SHP77 (cell line): ENCODE measurements around the gene GDPD2.
A peak's percentile ranks its signal among the peaks of the same experiment; 100 is the strongest.
"Not testable (repeated sequence)": the region's sequence is repeated elsewhere in the genome, so short reads cannot be mapped to it uniquely, and the experiment has no call there.

Experiments used
- DNase-seq, 2 experiments: peaks; one replicate each; lab custom pipeline; 2025; lab: John Stamatoyannopoulos, UW

Gene GDPD2, protein sequence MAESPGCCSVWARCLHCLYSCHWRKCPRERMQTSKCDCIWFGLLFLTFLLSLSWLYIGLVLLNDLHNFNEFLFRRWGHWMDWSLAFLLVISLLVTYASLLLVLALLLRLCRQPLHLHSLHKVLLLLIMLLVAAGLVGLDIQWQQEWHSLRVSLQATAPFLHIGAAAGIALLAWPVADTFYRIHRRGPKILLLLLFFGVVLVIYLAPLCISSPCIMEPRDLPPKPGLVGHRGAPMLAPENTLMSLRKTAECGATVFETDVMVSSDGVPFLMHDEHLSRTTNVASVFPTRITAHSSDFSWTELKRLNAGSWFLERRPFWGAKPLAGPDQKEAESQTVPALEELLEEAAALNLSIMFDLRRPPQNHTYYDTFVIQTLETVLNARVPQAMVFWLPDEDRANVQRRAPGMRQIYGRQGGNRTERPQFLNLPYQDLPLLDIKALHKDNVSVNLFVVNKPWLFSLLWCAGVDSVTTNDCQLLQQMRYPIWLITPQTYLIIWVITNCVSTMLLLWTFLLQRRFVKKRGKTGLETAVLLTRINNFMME

DNA sequence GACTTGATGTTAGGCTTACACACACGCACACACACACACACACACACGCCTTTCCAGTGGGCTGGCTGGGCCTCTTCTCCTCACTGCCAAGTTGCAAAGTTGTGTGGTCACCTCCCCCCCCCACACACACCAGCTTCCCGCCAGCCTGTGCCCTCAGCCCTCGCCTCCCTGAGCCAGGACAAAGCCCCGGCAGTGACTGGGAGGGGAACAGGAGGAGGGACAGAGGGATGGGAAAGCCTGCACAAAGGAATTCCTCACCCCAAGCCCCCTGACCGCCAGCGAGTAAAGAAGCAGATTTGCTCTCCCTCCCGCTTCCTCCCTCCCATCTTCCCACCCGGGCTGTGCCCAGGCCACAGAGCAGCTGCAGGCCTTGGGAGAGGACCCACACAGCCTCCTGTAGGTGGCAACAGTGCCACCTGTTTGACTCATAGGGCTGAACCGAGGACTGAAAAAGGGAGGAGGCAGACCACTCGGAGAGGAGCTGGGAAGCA lies at the start of gene GDPD2:
Gene GDPD2, plus strand, starts transcription at position 464 of the 491 bp plus-strand sequence. CDS start 1,671 bp downstream, outside the sequence.
- DNase-seq = peak; percentile 54 to 63

DNA sequence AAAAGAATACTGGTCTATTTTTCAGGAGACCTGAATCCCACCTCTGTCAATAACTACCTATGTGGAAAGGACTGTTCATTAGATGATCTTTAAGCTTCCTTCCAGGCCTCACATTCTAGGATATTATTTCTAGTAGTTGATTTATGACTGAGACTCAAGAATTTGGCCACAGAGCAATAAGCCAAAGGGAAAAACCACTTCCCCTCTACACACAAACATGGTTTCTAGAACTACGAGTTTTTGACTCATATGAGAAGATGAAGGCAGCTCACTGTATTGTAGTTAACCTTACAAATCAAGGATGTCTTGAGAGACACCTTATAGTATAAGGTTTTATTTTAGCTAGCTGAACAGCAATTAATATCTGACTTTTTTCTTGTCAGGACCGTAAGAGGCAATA lies 36.9 kb upstream of the GDPD2 start:
- no peak for DNase-seq

DNA sequence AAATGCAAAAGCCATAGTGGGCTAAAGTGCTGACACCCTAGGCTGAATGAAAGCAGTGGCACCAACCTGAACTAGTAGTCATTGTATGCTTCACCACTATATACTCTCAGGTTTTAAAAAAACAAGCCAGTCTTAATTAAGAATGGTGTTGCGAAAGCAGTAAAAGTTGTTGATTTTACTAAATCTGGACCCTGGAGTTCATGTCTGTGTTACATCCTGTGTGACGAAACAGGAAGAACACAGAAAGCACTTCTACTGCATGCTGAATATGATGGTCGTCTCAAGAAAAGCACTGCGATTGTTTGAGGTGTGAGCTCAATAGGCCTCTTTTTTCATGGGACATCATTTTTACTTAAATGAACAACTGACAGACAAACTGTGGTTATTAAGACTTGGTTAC lies 24.2 kb upstream of the GDPD2 start:
- DNase-seq = no peak

DNA sequence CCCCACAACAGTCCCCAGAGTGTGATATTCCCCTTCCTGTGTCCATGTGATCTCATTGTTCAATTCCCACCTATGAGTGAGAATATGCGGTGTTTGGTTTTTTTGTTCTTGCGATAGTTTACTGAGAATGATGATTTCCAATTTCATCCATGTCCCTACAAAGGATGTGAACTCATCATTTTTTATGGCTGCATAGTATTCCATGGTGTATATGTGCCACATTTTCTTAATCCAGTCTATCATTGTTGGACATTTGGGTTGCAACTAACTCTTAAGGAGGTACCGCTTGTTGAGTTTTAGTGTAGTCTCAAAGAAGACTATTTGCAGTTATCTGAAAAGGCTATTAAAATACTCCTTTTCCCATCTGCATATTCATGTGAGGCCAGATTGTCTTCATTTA lies 22.9 kb upstream of the GDPD2 start:
- not testable (repeated sequence) for DNase-seq

DNA sequence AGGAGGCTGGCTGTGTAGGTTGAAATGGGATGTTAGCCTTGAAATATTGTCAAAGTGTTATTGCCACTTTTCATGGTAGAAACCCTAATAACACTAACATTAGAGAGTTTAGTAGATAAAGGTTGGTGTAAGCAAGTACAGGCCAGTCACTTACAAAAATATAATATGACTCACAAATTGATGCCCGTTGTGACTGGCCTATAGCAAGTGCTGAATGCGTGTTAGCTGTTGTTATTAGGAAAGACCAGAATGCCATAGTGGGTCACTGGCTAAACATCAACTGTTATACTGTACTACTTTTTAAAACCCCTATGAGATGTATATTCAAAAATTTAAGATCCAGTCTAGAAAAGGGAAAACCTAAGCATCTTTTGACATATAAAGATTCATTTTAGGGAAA lies 20.4 kb upstream of the GDPD2 start:
- no peak for DNase-seq

DNA sequence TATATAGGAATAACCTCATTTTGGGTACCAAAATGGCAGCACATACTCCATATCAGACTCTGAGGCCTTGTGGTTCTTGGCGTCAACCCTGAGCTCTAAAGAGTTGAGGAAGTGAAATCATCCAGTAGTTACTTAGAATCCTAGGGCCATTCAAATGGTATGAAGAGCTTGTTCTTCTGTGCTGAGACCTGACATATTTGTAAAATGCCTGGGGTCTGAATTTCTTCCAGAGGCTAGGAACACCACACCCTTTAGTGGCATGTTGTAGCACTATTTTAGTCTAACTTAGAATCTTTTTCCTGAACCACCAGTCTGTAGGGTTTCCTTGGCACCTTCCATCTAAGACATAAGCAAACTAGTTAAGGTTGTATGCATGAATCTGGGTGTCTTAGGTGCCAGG lies 18.1 kb upstream of the GDPD2 start:
- DNase-seq = no peak

DNA sequence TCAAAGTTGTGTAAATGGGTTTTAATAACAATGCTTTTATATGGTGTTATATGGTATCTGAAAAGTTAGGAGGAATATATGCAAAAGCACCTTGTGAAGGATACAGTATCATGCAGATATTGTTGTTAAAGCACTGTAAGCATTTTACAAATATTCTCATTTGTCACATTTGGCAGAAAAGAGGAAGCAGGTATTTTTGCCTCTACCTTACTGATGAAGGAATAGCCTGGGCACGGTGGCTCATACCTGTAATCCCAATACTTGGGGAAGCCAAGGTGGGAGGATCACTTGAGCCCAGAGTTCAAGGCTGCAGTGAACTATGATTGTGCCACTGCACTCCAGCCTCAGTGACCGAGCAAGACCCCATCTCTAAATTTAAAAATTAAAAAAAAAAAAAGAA lies 12.2 kb upstream of the GDPD2 start:
- DNase-seq = no peak

DNA sequence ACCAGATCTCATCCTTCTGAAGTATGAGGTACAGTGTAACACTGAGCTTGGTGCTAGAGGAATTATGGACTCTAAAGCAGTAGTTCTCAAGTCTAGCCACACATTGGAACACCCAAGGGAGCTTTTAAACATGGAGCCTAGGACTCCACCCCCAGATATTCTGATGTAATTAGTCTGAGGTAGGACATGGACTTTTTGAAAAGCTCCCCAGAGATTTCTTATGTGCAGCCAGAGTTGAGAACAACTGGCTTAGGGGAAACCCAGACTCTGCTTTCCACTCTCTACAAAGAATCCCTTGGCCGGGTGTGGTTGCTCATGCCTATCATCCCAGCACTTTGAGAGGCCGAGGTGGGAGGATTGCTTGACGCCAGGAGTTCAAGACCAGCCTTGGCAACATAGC lies 11.6 kb upstream of the GDPD2 start:
- no peak for DNase-seq

DNA sequence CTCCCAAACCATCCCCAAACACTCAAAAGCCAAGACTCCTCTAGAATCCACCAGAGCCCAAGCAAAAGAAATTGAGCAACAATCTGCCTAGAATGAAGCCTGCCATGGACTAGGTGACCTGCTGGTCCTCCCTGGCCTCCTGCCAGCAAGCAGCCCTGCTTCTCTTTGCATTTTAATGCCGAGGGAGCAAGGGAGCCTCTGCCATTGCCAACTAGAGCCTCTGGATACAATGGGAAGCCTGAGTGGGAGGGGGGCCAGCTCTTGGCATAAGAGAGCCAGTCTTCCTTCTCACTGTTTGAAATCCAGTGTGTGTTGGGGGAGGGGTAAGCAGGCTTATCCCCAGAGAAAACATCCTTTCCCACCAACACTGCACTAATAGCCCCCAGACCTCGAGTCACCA lies 1.5 kb upstream of the GDPD2 start:
- DNase-seq = no peak

DNA sequence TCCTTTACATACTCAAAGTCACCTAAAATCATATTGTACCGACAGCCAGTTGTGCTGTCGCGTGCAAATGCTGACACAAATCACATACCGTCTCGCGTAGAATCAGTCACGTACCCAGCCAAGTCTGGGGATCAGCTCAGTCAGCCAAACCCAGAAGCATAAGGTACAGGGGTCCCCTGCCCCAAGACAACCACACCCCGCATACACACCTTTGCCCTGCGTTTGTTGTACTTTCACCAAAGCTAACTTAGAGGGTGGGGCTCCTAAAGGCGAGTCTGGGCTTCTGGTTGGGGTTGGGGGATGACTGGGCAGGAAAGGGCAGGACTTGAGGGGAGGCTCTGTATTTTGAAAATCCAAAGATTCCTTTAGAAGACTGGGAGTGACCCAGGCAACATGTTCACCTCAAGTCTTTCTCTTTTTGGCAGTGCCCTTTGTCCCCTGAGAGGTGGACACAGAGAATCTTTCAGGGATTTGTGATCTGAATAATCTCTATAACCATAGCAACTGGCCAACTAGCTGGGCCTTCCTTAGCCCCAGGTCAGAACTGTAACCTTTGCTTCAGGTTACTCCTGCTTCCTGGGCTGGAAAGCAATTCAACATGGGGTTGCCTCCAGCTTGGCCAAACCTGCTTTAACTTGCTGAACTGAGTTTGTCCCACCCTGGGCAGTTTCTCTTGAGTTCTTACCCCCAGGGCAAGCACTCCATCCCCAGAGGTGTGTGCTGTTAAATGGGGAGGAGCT lies 992 bp downstream of the GDPD2 start:
- no peak for DNase-seq

DNA sequence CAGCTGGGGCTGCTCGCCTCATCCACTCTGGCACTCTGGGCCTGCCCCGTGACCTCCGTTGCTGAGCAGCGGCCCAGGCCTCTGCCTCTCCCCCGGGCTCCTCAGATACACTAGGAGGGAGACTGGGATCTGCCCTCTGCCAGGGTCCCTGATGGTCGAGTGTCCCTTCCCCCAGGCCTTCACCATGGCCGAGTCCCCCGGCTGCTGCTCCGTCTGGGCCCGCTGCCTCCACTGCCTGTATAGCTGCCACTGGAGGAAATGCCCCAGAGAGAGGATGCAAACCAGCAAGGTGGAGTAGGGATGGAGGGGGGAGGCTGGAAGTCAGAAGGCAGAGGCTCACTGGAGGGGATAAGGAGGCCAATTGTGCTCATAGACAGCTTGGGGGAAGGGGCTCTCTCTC lies 1.7 kb downstream of the GDPD2 start:
- DNase-seq = no peak

DNA sequence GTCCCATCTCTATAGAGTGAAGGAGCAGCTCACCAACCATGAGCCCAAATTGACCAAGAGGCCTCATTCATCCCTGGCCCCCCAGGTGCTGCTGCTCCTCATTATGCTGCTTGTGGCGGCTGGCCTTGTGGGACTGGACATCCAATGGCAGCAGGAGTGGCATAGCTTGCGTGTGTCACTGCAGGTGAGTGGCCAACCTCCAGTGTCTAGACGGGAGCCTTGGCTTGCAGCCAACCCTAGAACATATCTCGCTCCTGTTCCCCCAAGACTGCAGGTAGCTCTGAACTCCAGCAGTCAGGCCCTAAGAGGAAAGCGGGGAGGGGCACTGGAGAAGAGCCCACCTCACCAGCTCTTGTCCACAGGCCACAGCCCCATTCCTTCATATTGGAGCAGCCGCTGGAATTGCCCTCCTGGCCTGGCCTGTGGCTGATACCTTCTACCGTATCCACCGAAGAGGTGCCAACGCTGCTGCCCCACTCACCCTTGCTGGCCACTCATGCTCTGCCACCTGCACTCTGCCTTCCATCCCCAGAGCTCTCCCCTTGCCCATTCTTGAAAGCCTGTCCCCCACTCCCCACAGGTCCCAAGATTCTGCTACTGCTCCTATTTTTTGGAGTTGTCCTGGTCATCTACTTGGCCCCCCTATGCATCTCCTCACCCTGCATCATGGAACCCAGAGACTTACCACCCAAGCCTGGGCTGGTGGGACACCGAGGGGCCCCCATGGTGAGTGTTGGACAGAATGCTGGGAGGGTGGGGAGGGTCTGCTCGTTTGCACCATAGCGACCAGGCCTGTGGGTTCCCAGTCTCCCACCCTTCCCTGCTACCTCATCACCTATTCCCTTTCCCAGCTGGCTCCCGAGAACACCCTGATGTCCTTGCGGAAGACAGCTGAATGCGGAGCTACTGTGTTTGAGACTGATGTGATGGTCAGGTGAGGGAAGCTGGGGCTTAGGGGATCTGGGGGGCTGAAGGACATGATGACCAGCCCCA lies 3.5 kb downstream of the GDPD2 start:
- DNase-seq = no peak

DNA sequence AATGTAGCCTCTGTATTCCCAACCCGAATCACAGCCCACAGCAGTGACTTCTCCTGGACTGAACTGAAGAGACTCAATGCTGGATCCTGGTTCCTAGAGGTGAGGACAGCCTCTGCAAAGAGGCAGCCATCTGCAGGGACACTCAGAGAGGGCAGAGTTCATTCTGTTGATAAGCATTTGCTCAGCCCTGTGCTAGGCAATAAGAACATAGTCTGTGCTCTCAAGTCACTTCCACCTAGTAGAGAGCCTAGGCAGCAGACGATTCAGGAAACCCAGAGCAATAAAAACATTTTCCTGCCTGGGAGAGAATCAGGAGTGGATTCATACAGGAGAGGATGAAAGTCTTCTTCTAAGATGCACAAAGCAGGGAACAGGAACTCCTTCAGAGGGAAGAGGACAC lies 4.3 kb downstream of the GDPD2 start:
- DNase-seq = no peak

DNA sequence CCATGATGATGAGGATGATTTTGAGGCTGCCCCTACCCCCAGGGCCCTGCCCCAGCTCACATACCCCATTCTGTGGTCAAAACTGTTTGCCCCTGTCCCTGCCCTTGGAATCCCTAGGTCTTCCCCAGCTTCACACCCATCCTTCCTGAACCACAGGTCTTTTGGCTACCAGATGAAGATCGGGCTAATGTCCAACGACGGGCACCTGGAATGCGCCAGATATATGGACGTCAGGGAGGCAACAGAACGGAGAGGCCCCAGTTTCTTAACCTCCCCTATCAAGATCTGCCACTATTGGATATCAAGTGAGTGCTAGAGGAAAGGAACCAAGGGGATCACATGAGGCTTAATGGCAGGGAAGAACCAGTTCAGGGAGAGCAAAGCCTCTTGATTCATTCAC lies 6.6 kb downstream of the GDPD2 start:
- DNase-seq = no peak

DNA sequence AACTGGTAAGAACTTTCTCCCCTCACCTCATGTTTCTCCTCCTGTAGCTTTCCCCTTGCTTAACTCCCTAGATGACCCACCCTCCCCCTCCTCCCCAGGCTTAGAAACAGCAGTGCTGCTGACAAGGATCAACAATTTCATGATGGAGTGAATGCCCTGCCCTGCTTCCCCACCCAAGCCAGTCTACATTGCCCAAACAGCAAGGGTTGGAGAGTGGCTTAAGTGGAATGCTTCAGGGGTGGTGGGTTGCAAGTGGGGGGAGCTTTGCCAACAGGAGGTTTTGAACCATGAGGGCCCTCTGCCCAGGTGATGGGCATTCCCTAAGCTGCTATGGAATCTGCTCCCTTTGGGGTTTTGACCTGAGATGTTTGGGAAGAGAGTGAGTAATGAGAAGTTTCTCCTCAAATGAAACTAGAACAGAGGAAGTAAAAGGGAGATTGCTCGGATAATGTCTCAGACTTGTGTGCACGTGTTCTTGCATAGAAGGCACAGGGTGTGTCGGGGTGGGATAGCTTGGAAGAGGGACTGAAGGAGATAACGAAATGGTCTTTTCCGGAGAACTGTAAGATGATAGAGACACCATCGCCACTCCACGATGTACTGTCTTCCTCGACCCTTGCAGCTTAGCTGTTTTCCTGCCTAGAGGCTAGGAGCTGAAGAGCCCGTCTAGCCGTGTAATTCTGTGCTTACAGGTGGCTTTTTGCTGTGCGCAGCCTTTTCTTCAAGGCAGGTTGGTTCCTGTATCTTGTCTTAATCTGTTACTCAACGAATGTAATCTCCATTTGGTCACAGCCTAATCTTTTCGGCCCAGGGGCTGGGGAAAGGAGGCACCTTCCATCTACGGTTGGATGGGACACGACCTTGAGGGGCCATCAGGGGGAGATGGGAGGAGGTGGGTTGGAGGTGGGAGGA lies 10.1 kb downstream of the GDPD2 start:
- DNase-seq = no peak

DNA sequence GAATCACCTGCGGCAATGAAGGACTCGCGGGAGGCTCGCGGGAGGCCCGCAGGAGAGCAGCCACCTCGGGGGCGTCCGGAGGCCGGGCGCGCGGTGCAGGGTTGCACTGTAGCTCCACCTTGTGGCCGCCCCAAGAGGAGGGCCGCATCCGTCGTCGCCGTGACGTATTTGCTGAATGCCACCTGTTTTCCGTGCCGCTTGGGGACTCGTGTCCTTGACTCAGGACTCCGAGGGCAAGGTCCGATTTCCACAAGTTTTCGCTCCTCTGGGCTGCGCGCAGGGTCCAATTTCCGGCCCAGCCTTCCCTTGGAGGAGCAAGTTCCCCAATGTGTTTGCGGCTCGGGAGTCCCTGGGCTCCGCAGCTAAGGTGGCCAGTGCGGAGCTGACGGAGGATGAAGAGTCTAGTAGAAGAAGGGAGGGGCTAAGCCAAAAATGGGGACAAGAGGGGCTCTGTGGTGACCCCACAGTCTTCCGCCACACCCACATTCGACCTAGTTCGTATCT lies 10.8 kb downstream of the GDPD2 start:
- peak; percentile 35 to 70 for DNase-seq

DNA sequence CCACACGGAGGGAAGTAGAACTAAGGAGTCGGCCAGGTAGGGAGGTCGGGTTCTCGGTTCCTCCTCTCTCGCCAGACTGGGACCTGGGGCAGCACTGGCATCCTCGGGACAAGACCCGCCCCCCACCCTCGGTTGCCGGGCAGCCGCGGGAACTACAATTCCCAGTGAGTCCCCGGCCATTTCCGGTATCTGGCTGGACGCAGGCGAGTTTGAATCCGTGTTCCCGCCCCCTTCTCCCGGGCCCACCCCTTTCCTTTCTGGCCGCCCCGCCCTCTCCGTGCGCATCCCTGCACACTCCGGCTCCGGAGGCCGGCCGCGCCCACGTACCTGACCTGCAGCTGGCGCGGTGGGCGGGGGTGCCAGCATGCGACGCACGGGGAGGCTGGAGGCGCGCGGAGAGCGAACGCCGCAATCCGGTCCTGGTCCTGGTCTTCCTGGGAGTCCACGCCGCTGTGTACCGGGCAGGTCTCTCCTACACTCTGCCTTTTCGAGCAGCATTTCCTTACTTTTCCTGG lies 11.3 kb downstream of the GDPD2 start:
- peak; percentile 76 to 82 for DNase-seq

DNA sequence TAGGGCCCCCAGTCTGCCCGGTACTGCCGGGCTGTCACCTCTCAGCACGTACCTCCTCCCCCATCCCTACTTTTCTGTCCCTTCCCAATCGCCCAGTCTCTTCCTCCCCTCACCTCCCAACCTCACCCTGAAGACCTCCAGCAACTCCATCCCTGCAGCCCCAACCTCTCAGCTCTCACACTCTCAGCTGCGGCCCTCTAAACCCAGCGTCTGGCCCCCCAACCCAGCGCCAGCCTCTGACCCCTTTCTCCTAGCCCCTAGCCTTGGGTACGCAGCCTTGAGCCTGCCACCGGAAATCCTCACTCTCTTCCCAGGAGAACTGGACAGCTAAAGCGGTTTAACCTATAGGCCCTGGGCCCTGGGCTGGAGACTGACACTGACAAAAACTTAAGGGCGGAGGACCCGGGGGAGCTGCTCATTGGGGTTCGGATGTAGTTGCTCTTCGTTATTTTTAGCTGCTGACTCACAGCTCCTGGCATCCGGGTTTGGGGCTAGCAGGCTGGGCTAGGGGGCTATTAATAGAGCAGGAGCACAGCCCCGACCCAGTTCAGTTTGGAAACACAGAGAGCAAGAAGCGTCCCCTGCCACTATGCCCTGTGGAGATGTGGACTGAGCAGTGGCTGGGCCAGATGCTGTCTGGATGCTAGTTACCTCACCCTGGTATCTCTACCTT lies 11.9 kb downstream of the GDPD2 start:
- peak in 1 of 2 experiments; percentile 9 for DNase-seq

DNA sequence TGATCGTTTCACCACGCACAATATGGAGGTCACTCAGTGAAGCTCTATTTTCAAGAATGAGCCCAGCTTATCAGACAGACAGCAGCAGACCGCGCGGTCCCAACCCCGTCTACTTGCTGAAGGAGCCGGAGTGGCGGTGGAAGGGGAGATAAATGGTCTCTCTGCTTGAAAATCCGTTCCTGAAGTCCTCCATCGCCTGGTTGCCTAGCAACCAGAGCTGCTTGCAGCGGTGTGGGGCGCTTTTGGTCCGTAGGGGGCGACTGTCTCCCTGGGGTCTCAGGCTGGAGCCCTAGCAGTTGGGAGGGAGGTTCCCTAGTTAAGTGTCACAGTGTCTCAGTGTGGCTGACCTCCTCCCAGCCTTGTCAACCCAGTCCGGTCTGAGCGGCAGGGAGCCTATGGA lies 13.2 kb downstream of the GDPD2 start:
- no peak for DNase-seq

DNA sequence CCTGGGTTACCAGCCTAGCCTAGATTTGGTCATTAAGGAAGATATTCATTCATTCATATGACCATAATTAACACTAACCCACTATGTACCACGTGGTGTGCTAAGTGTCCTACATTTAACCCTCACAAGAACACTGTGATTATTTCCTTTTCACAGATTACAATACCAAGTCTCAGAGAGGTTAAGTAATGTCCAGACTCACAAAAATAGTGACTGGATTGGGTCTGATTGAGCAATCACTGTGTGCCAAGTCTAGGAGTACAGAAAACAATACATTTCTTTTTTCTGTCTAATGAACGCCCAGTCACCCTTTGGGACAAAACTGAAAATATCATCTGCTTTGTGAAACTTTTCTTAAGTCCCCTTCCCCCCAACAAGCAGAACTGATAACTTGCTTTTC lies 13.9 kb downstream of the GDPD2 start:
- no peak for DNase-seq
